NCI-H82 (cell line): ENCODE data around the gene LDAH.

Source experiments
- DNase-seq: peaks from one replicate; lab custom pipeline; 2025; lab: John Stamatoyannopoulos, UW

Gene LDAH

DNA sequence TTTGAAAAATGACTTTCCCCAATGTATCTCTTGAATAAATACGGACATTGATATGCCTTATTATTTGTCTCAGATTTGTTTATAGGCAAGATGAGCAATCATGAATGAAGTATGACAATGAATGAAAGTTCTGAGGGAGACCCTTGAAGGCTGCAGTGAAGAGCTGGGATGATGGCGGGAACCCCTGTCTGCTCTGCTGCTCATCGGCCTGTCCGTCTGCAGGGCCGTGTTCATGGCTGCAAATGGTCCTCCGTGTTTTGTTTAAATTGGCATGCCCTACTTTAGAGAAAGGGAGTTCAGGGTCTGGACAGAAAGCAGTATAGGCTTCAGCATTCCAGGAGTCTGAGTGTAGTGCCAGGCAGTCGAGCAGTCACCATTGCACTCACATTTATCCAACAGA, 170.8 kb downstream of the LDAH start:
- DNase-seq, result no peak

DNA sequence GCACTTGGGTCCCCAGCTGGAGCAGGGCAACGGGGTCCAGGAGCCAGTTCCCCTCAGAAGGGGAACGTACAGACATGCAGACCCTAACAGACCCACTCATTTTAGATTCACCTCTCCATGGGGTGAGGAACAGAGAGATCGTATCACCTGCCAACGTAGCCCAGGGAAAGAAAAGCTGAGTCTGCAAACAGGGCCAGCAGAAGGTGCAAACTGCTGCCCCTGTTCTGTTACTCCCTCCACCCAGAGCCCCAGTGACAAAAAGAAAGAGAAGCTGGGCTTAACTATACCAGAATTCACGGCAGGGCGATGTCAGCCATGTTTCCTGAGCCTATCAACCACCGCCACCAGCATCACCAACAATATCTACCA, 171.2 kb downstream of the LDAH start:
- no peak for DNase-seq

DNA sequence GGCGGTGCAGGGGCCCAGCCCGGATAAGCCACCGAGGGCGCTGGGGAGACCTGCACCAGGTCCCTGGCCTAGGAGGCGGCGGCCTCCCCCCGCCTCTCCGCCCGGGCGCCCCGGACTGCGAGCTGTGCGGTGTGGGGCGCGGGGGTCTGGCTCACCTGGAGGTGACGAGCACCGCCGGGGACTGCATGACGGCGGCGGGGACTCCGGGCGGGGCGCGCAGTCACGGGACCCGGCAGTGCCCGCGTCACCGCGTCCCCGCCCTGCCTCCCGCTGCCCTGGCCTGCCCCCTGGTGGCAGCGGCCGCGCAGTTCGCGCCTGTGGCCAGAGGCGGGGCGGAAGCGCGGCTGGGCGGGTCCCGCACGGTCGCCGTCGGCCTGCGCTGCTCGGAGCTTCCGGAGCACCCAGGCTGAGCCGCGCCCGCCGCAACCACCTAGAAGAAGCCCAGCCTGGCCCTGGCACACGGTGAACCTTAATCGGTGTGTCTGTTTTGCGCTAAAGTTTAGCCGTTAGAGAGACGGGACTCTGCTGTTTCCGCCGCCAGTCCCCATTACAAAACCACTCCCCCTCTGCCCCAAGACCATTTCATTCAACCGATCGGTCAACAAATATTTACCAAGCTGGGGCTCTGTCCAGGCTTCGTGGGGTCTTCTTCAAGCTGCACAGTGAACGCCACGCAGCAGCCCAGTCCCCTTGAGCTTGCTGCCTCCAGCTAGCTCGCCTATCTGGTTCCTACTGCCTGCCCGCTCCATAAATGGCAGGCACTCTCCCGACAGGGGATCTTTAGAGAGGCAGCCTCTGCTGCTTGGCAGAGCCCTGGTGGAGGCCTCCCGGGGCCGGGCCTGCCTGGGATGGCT, 171.8 kb downstream of the LDAH start, which contains the start of gene HS1BP3:
HS1BP3 (minus strand) TSS at position 222 of the 854 bp plus-strand sequence; CDS start at position 187, 35 bp downstream.
- peak; percentile 87 for DNase-seq

DNA sequence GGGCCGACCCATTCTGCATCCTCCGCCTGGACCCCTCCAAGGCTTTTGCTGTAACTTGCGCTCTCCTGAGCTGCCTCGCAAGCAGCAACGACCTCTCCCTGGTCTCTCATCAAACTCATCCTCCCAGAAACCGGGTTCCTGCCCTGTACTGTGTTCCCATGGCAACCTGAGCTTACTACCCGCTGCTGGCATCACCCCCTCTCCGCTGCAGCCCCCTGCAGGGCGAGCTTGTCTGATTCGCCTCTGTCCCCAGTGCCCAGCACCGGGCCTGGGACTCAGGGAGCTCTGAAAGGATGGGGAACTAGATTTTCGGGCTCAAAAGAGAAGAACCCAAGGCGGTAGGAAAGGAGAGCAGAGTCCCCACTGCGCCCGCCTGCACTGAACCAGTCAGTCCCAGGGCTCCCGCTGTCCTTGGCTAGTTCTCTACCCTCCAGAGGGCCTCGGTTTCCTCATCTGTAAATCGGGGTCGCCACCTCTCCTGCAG, 172.5 kb downstream of the LDAH start:
- DNase-seq, result peak; percentile 52

DNA sequence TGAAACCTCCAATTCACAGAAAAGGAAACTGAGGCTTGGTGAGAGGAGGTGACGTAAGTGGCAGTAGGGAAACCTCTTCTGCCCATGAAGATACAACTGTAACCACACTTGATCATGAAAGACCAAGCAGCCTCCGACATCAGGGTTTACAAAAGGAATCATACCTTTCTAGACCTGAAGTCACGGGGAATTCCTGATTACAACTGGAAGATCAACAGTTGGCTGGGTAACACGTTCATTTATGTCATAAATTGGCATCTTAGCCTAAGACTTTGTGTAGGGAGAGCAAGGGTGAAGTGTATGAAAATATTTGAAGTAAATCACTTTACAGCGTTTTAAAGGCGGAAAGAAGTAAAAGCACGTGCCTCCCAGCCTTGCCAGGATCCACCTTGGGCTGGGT, 172.9 kb downstream of the LDAH start:
- DNase-seq, result no peak

DNA sequence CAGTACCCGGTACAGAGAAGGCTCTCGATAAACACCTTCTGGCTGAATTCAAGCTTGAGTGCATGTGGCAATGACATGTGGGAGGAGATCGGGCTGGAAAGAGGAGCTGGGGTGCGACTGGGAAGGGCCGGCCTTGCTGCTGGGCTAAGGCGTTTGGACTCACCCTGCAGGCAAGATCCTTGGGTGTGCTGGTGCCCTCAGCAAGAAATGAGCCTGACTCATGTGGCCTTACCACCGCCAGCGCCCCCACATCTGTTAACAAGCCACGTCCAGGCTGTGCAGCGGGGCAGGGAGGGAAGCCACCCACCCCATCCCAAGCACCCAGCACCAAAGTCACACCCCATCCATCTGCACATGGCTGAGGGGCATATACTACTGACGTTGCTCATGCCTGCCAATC, 173.3 kb downstream of the LDAH start:
- no peak for DNase-seq

DNA sequence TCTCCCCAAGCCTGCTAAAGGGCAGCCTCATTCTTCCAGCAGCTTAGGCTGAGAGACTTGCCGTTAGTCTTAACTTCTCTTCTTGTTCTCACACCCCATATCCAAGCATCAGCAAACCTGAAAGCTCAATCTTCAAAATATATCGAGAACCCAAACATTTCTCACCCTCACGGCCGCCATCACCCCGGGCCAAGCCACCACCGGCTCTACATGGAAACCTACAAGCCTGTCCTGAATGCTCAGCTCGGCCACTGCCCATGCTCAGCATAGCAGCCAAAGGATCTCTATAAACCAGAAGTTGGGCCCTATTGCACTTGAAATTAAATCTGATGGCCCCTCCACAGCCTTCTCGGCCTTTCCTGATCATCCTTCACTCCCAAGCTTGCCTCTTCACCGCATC, 174.1 kb downstream of the LDAH start:
- no peak for DNase-seq

DNA sequence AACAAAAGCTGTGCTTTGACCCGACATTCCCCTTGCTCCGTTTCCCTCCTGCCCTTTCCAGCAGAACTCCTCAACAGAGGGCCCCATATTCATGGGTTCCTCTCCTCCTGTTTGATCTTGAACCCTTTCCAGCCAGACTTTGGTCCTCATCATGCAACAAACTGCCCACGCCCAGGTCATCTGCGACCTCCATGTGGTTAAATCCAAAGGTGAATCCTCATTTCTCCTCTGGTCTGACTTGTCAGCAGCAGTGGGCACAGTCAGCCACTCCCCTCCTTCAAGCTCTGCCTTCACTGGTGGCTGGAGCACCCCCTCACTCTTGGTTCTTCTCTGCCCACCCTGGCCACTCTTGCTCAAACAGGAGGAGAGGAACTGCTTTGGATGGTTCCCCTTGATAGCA, 174.7 kb downstream of the LDAH start:
- DNase-seq, result no peak

DNA sequence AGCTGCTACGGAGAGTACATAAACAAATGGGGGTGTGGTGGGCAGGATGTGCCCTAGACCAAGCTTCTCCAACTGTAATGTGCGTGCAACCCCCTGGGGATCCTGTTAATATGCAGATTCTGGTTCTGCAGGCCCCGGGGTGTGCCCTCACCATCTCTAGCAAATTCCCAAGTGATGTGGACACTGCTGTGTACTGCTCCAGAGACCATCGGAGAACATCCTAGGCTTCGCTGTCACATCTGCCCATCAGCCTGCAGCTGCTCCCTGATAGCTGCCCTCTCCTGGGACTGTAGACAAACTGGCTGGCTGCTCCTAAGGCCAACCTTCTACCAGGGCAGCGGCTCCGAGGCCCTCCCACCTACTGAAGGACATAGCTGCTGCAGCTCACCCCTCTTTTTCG, 175.2 kb downstream of the LDAH start:
- DNase-seq, result no peak

DNA sequence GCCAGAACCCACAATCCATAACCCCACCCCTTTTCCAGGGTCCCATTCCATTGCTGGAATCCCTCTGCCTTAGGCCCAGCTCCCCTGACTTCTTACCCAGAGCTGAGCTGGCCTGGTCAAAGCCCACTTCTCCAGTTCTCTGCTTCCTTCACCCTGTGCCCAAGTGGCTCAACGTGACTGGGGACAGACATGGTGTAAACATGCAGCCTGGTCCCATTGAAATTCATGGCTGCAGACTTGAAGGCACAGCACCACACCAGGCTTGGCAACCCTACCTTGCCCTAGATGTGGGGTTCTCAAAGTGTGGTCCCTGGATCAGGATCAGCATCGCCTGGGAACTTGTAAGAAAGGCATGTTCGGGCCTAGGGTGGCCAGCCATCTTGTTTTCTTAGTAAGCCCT, 175.7 kb downstream of the LDAH start:
- DNase-seq, result no peak

DNA sequence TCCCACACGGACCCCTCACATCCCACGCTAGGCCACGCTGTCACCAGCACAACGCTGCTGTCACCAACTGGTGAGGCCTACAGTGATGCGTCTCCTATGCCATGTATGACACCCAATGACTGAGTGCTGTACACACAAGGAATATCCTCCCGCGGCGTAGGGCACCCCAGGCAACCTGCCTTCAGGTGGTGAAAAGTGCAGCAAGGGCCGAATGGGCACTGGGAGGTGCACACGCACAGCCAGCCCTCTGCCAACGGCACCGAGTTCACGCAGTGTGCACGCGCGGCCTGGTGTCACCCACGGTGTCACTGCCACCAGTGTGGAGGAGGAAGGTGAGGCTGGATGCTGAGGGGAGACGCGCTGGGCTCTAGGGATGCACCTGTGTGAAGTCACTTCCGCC, 176.5 kb downstream of the LDAH start:
- DNase-seq, result no peak

DNA sequence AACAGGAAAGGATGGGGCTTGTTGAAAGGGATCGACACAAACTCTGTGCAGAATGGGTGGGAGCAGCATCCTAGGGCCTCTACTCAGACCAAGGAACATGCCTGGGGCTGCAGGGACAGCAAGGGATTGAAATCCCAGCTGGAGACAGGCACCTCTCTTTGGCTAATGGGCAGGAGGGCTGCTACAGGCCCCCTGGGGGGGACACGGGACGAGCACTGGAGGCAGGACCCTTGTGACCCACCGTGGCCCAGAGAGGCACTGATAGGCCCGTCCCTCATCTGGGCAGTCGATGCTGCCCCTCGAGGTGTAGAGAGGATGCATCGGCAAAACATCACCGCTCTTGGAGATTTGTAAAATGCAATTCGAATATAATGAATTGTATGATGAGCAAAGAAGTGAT, 177.1 kb downstream of the LDAH start:
- DNase-seq, result no peak

DNA sequence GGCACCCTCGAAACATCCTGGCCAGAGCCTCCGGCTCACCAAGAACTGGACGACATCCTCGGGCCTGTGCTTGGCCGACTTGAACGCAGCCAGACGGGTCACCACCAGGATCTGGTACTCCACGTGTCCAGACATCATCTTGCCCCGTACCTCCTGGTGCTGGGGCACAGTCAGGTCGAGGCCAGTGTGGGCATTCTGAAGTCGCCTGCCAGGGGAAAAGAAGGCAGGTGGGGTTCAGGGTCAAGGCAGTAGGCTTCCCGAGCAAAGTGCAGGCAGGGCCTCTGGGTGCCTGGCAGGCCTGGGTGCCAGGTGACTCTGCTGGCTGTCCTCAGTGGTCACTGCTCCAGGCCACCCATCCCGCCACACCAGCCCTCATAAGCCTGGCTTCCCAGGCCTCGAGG, 177.6 kb downstream of the LDAH start:
- no peak for DNase-seq

DNA sequence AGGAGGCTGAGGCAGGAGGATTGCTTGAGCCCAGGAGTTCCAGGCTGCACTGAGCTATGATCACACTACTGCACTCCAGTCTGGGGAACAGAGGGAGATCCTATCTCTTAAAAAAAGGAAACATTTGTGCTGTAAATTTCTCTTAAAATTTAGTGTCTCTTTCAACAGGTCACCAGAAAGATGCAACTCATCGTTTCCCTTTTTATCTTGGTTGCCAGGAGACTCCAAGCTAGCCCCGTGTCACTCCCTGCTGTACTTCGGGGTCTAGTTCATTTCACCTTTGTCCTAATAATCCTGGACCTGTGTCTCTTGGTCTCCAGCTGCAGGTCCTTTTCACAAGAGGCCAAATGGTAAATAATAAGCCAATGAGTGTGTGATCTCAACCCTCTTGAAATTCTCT, 179.1 kb downstream of the LDAH start:
- no peak for DNase-seq

DNA sequence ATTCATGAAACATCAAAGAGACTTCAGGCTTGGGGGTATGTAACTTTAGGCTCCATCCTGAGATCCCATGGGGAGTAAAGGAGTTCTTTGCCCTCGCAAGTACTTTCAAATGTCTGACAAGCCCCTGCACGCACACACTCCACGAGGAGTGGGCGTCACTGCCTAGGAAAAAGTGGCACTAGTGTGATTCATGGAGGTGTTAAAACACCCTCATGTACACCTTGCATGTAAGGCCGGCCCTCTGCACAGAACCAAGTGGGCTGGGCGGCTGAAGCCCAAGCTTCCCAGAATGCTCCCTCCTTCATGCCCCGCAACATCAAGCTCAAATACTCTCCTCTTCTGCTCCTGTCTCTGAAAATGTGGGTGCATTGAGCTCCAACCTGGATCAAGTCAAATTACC, 179.8 kb downstream of the LDAH start:
- no peak for DNase-seq

DNA sequence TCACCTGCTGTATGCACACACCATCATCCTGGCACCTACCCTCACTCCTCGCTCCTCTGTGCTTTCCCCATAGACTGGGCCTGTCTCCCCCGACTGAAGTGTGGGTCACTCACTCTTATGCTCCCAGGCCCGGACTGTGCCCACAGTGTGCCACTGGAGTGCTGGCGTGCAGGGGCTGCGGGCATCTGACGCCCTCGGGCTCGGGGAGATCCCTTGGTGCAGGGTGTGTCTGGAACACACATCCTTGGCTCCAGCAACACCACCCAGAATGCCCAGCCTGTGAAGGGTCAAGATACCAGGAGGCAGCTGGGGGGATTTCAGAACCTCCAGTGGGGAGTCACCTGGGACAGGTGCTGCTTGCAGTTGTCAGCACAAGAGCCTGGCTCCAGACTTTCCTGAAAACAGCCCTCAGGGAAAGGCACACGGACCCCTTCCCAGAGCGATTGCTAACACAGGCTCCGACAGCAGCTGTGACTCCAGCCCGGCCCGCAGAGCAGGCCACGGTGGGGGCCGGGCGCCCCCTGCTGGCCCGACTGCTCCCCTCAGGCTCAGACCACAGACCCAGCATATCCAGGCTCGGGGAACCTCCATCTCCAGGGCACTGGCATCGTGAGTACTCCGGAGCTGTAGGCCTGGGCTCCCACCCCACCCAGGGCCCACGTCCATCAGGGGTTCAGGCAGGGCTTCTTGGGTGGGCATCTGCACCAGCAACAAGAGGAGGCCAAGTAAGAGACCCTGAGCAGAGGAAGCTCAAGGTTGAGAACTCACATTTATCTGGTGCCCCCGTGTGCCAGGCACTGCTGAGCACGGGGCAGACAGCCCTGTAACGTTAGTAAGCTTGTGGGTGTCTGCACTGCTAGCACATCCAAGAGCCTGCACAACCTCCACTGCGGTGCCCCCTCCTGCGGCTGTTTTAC, 180.6 kb downstream of the LDAH start:
- DNase-seq, result peak; percentile 84

DNA sequence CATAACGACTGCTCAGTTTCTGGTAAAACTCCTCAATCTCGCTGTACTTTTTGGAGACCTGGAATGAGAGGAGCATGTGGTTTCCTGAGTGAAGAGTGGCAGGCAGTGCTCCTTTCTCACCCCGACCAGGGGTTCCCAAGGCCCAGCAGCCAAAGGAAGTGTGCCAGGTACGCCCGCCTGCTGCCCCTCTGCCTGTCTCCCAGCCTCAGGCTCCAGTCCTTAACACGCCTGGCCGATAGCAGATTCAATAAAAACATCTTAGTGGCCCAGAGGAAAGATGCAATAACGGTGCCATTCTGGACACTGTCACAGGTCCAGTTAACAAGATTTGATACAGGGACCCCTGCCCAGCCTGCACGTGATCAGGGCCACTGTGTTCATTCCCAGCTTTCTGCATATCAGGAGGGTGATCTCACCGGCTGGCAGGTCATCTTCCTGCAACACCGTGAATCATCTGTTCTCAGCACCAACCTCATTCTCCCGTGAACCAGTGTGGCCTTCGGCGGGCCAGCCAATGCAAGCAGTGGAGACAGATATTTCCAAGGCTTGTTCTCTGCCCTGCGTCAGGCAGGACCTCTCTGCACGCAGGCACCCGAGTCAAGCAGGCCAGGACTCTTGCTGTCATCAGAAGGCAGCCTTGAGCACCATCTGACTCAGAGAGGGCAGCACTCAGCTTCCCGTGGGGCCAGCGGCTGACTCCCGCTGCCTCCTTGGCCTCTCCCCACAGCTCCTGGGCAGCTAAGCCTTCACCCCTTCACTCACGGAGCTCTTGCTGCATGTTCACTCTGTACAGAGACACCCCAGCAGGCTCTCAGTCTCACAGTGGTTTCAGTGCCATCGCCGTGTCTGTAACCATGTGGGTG, 181.5 kb downstream of the LDAH start:
- no peak for DNase-seq

DNA sequence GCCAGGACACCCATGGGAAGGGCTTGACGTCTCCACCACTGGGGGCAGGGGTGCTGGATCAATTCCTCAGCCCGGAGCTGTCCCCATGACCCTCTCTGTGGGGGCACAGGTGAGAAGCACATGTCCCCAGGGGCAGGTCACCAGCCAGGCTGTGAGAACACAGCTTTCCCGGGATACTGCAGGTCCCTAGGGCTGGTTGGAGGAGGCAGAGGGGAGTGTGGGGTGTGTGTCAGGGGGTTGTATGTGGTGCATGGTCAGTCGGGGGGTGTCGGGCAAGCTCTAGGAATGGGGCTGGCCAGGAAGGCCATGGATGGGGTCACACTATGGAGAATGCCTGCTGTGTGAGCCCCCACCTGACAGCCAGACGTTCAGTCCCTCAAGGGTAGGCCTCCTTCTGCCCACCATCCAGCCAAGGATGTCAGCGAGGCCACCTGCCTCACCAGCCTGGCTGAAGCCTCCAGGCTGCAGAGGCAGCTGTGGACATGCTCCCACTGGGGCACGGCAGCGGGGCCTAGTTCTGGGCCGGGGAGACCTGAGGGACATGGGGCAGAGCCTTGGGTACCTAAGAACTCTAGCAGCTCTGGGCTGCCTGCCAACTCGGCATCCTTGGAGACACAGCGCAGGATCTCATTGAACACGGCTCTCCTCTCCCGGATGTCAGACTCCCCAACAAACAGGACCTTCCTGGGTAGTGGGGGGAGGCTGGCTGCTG, 182.3 kb downstream of the LDAH start:
- no peak for DNase-seq

DNA sequence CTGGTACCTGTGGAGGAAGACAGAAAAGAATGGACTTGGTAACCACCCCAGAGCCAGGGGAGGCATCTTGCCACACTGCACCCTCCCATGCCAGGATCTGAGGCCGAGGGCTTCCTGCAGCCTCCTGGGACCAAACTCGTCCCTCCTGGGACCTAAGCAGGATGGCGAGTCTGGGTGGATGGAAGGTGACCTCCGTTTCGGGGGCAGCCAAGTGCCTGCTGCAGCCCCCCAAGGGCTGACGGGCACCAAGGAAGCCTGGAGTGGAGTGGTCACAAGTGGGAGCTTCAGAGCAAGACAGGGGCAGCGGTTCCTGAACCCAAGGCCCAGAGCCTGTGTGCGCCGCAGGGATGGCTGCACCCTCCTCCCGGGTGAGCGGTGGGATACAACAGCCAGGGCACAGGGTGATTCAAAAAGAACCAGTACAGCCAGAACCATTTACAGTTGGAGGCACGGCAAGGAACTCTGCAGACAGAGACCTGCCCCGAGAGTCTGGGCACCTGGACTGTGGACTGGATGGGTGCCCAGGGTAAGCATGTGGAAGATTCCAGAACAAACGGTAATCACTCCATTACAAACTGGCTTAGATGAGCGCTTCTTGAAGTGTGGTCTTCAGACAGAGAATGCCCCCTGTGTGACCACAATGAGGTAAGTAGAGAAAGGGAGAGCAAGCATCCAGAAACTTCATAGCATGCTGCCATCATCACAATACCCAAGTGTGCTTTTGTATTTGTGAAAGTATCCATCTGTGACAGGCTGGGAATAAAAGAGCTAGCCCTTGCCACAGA, 184.1 kb downstream of the LDAH start:
- no peak for DNase-seq

DNA sequence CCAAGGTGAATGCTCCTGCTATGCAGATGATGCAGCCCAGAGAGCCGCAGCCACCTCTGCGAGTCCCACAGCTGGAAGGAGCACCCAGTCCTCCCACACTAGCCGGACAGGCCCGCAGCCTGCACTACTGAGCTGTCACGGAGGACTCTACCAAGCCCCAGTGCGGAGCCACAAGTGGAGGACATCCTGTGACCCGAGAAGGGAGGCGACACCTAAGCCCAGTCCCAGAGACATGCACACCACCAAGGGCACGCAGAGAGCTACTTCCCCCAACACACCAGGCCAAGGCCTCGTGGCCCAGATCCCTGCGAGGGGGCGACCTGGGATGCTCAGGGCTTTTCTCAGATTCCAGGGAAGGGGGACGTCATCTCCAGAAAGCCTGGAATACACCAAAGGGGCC, 184.9 kb downstream of the LDAH start:
- no peak for DNase-seq

DNA sequence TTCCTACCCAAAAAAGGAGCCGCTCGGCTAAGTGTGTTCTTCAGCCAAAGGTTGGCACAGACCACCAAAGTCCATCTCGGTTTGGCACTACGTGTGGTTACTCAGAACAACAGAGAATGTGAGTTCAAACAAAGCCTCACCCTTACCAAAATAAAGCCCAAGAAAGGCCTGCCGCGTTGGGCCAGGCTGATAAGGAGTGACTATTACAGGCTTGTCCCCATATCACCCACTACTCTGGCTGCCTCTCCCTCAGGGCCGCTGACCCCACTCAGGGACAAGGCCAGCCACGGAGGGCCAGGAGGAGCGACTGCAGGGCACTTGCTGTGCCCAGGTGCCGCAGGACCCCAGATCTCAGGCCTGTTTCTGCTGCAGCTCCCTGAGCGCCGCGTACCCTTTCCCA, 185.8 kb downstream of the LDAH start:
- no peak for DNase-seq
